LNCAP (cell line): Measurements from ENCODE around the gene SLC13A3.

ENCODE experiments used
- CTCF ChIP-seq: fragments of 450-650 bp; IDR thresholded peaks from 2 replicates; pipeline ENCODE4 v1.5.1; 2017; ENCODE audit warnings: mild to moderate bottlenecking

Gene SLC13A3

GRCh38 chr20:46547995-46548394, 103.3 kb downstream of the SLC13A3 start:
- no peak for TF ChIP-seq CTCF

- no peak for TF ChIP-seq CTCF
These were observed 104.3 kb downstream of the SLC13A3 start for GRCh38 chr20:46546936-46547335.

GRCh38 chr20:46546298-46546697, 105.0 kb downstream of the SLC13A3 start:
- no peak for TF ChIP-seq CTCF

DNA sequence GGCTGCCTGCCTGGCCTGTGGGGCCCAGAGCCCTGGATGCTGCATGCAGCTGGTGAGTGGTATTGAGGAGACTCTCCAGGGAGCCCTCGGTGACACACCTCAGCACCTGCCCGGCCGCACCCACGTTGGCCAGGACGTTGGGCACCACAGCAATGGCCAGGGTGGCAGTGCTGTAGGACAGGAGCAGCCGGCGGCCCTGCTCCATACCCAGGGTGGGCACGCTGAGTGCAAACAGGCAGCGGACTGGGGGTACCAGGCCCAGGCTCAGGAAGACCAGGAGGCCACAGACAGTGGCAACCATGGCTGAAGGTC, 105.5 kb downstream of the SLC13A3 start:
- no peak for TF ChIP-seq CTCF

GRCh38 chr20:46545077-46545826, 106.0 kb downstream of the SLC13A3 start:
- no peak for TF ChIP-seq CTCF

GRCh38 chr20:46544576-46544975, 106.7 kb downstream of the SLC13A3 start:
- TF ChIP-seq CTCF, result no peak

DNA sequence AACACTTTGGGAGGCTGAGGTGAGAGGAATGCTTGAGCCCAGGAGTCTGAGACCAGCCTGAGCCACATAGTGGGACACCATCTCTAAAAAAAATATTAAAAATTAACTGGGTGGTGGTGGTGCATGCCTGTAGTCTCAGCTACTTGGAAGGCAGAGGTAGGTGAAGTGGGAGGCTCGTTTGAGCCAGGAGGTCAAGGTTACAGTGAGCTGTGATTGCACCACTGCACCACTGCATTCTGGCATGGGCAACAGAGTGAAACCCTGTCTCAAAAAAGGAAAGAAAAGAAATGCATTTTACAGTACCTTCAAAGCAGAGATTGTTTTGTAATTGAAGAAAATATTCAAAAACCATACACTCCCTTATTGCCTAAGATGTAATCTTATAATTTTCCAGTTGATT, 107.3 kb downstream of the SLC13A3 start:
- TF ChIP-seq CTCF, result no peak

GRCh38 chr20:46543033-46543432, 108.2 kb downstream of the SLC13A3 start:
- TF ChIP-seq CTCF, result no peak
